Thoracic aorta (tissue), 2 donors: ENCODE measurements around the gene IFT172. TPM values are rescaled to one million over a fixed set of nuclear protein-coding genes. Genes with fewer than 3 reads are reported as not detected.

Experiments used
- ATAC-seq: fragments of 150-250 bp; one replicate; pipeline ENCODE4 v1.8.0; 2017; ENCODE audit warnings: low read depth; ENCODE audit not compliant: insufficient number of reproducible peaks, low FRiP score
- DNase-seq: peaks from one replicate; pipeline ENCODE4 v3.0.0-alpha.2; 2020; ENCODE audit warnings: low spot score
- H3K27ac ChIP-seq, 2 donors: fragments of 200-600 bp; sonication (generic); 1 replicate in 1 of 2; 2 replicates in 1 of 2; pipeline ENCODE4 v1.5.1; 2016; ENCODE audit warnings: mild to moderate bottlenecking in 2 of 2, moderate library complexity in 2 of 2
- H3K27me3 ChIP-seq: fragments of 200-600 bp; sonication (generic); replicated peaks from 2 replicates; pipeline ENCODE4 v1.6.0; 2016; ENCODE audit warnings: mild to moderate bottlenecking; ENCODE audit not compliant: insufficient read depth
- H3K36me3 ChIP-seq: fragments of 200-600 bp; sonication (generic); one replicate; pipeline ENCODE4 v1.5.1; 2016
- H3K4me1 ChIP-seq, 2 donors: fragments of 200-600 bp; sonication (generic); 1 replicate in 1 of 2; 2 replicates in 1 of 2; pipeline versions ENCODE4 v1.5.1 to v1.6.0; 2016; ENCODE audit warnings: low read depth in 2 of 2, mild to moderate bottlenecking in 1 of 2; ENCODE audit not compliant: control insufficient read depth in 1 of 2
- H3K4me3 ChIP-seq: fragments of 200-600 bp; sonication (generic); 2 replicates; pipeline ENCODE4 v1.5.1; 2016; ENCODE audit warnings: mild to moderate bottlenecking
- H3K9me3 ChIP-seq: fragments of 200-600 bp; sonication (generic); 2 replicates; pipeline ENCODE4 v1.5.1; 2016
- total RNA-seq, 2 donors: library from RNA; depleted of rRNA; stranded (reverse); fragments of >200 nt; gene quantifications; one replicate each; pipeline versions ENCODE4 v1.1.0 to v1.2.3, GENCODE V29; 2016
- TF ChIP-seq, protein P1 (sequence below): fragments of 200-600 bp; sonication (generic); IDR thresholded peaks from one replicate; pipeline ENCODE4 v1.5.1; 2019; ENCODE audit warnings: antibody characterized with exemption

IFT172 gene
- total RNA-seq, 2 donors from 2014 or later = 33.0 to 45.6 TPM

DNA sequence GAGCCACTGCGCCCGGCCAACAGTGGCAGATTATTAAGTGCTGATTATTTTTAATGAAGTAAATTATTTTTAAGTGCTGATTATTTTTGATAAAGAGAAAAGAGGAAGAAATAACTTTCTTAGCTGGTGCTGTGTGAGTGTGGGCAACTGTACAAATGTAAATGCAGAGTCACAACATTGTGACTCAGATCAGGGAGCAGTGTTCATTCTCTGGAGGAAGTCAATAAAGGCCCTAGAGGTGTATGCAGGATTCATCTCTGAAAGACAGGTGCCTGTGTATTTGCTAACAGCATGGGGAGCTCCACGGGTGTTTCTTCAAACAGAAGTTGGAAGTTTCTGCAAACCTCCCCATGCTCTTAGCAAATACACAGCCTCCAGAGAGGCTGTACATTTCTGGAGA is 41.2 kb downstream of the IFT172 start:
- Histone ChIP-seq H3K4me3 (no peak overlapping the region), H3K9me3 (no peaks in the 10 kb centered on the region), H3K27ac (no peak overlapping the region), H3K36me3 (peaks cover 21% of the 10 kb centered on the region), H3K27me3 (no peaks in the 10 kb centered on the region), H3K4me1 (no peaks in the 10 kb centered on the region)
- DNase-seq (no peak), ATAC-seq (no peak)
- TF ChIP-seq, protein P1, sequence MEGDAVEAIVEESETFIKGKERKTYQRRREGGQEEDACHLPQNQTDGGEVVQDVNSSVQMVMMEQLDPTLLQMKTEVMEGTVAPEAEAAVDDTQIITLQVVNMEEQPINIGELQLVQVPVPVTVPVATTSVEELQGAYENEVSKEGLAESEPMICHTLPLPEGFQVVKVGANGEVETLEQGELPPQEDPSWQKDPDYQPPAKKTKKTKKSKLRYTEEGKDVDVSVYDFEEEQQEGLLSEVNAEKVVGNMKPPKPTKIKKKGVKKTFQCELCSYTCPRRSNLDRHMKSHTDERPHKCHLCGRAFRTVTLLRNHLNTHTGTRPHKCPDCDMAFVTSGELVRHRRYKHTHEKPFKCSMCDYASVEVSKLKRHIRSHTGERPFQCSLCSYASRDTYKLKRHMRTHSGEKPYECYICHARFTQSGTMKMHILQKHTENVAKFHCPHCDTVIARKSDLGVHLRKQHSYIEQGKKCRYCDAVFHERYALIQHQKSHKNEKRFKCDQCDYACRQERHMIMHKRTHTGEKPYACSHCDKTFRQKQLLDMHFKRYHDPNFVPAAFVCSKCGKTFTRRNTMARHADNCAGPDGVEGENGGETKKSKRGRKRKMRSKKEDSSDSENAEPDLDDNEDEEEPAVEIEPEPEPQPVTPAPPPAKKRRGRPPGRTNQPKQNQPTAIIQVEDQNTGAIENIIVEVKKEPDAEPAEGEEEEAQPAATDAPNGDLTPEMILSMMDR = no peak

- Histone ChIP-seq H3K27me3 (no peaks in the 10 kb centered on the region), H3K27ac (no peak overlapping the region), H3K4me3 (no peak overlapping the region), H3K9me3 (no peaks in the 10 kb centered on the region), H3K36me3 (peaks cover 24% of the 10 kb centered on the region), H3K4me1 (peaks cover 0 to 13% of the 10 kb centered on the region in 2 donors)
- no peak for DNase-seq
- TF ChIP-seq, protein P1 = no peak
- no peak for ATAC-seq
Observed at GRCh38 chr2:27446057-27446456, 43.5 kb downstream of the IFT172 start.

GRCh38 chr2:27445615-27446014 is 43.9 kb downstream of the IFT172 start:
- H3K27me3 ChIP-seq = no peaks in the 10 kb centered on the region
- H3K9me3 ChIP-seq = no peaks in the 10 kb centered on the region
- H3K36me3 ChIP-seq = peaks cover 28% of the 10 kb centered on the region
- H3K4me3 ChIP-seq = no peak overlapping the region
- DNase-seq (no peak), ATAC-seq (no peak)
- TF ChIP-seq, protein P1 = no peak
- peaks cover 0 to 13% of the 10 kb centered on the region in 2 donors for H3K4me1 ChIP-seq
- H3K27ac ChIP-seq = no peak overlapping the region

- Histone ChIP-seq H3K9me3 (no peaks in the 10 kb centered on the region), H3K4me1 (peaks cover 0 to 13% of the 10 kb centered on the region in 2 donors), H3K27me3 (no peaks in the 10 kb centered on the region), H3K4me3 (no peak overlapping the region), H3K27ac (no peak overlapping the region), H3K36me3 (peaks cover 32% of the 10 kb centered on the region)
- no peak for DNase-seq
- TF ChIP-seq, protein P1 = no peak
- no peak for ATAC-seq
Observed at GRCh38 chr2:27445155-27445554, 44.4 kb downstream of the IFT172 start.

GRCh38 chr2:27442920-27443282 is 46.6 kb downstream of the IFT172 start:
- no peak overlapping the region for H3K4me3 ChIP-seq
- peaks cover 0 to 13% of the 10 kb centered on the region in 2 donors for H3K4me1 ChIP-seq
- H3K36me3 ChIP-seq = peaks cover 41% of the 10 kb centered on the region

More at GRCh38 chr2:27442920-27443282, 46.6 kb downstream of the IFT172 start:
- H3K27me3 ChIP-seq = no peaks in the 10 kb centered on the region
- ATAC-seq = no peak
- no peaks in the 10 kb centered on the region for H3K9me3 ChIP-seq
- TF ChIP-seq, protein P1 = no peak
- peak overlapping the region; percentile 3 to 65 for H3K27ac ChIP-seq
- no peak for DNase-seq
